ENCODE results near the gene BAHCC1.

- TF ChIP-seq POLR2A (IDR thresholded peaks at IDR 0.05) (no peak), CTCF (IDR thresholded peaks at IDR 0.05) (no peak), POLR2AphosphoS5 (IDR thresholded peaks at IDR 0.05) (no peak)
Measured at GRCh38 chr17:81423698-81424071, 28.4 kb downstream of the BAHCC1 start.
